DND-41 (cell line): ENCODE measurements around the gene COL25A1.

Experiments used
- ATAC-seq: fragments of 200-7000 bp; cut with Tn5 transposase; 3 replicates; pipeline ENCODE4 v1.9.1; 2021; ENCODE audit warnings: low read depth; ENCODE audit not compliant: insufficient read depth
- DNase-seq: peaks from one replicate; pipeline ENCODE4 v3.0.0-alpha.2; 2020
- H2AFZ ChIP-seq: 2 replicates; pipeline ENCODE4 v1.6.0; 2012; ENCODE audit warnings: low read depth, low read length
- H3K27ac ChIP-seq: 2 replicates; pipeline ENCODE4 v1.5.1; 2012; ENCODE audit warnings: low read length, inconsistent platforms
- H3K27me3 ChIP-seq: fragments of 200-600 bp; sonication (generic); 2 replicates; pipeline ENCODE4 v1.6.0; 2012; ENCODE audit warnings: low read length, mild to moderate bottlenecking, inconsistent platforms; ENCODE audit not compliant: insufficient read depth, poor library complexity
- H3K36me3 ChIP-seq: 2 replicates; pipeline ENCODE4 v1.5.1; 2012; ENCODE audit warnings: low read length, inconsistent platforms; ENCODE audit not compliant: insufficient read depth
- H3K4me1 ChIP-seq: 2 replicates; pipeline ENCODE4 v1.5.1; 2012; ENCODE audit warnings: mild to moderate bottlenecking, low read length; ENCODE audit not compliant: insufficient read depth
- H3K4me2 ChIP-seq: 2 replicates; pipeline ENCODE4 v1.6.0; 2012; ENCODE audit warnings: mild to moderate bottlenecking, moderate library complexity, low read length, inconsistent platforms; ENCODE audit not compliant: insufficient read depth
- H3K4me3 ChIP-seq, 2 experiments: fragments of 200-600 bp in 1 of 2; shearing (Covaris generic) in 1 of 2; 2 replicates each; pipeline ENCODE4 v1.5.1; 2012 to 2016; ENCODE audit warnings: inconsistent platforms in 2 of 2, low read length in 2 of 2, mild to moderate bottlenecking in 2 of 2, low read depth in 1 of 2, moderate library complexity in 1 of 2
- H3K79me2 ChIP-seq: 2 replicates; pipeline ENCODE4 v1.6.0; 2012; ENCODE audit warnings: low read length, inconsistent platforms; ENCODE audit not compliant: insufficient read depth
- H3K9ac ChIP-seq: 2 replicates; pipeline ENCODE4 v1.6.0; 2012; ENCODE audit warnings: low read depth, mild to moderate bottlenecking, inconsistent platforms, low read length, moderate library complexity
- H3K9me3 ChIP-seq: 2 replicates; pipeline ENCODE4 v1.5.1; 2012; ENCODE audit warnings: low read length, moderate library complexity, mild to moderate bottlenecking, inconsistent platforms; ENCODE audit not compliant: insufficient read depth, severe bottlenecking
- H4K20me1 ChIP-seq: 2 replicates; pipeline ENCODE4 v1.6.0; 2012; ENCODE audit warnings: low read length; ENCODE audit not compliant: insufficient read depth
- CTCF ChIP-seq: IDR thresholded peaks from 2 replicates; pipeline ENCODE4 v1.5.1; 2012; ENCODE audit warnings: borderline replicate concordance, low read length, moderate library complexity, mild to moderate bottlenecking; ENCODE audit not compliant: poor library complexity, severe bottlenecking; ENCODE audit errors: extremely low read depth
- EZH2 ChIP-seq: IDR thresholded peaks from 3 replicates; pipeline ENCODE4 v1.6.1; 2012; ENCODE audit warnings: borderline replicate concordance, low read depth, mild to moderate bottlenecking, moderate library complexity, low read length, inconsistent platforms; ENCODE audit not compliant: severe bottlenecking

COL25A1 gene

DNA sequence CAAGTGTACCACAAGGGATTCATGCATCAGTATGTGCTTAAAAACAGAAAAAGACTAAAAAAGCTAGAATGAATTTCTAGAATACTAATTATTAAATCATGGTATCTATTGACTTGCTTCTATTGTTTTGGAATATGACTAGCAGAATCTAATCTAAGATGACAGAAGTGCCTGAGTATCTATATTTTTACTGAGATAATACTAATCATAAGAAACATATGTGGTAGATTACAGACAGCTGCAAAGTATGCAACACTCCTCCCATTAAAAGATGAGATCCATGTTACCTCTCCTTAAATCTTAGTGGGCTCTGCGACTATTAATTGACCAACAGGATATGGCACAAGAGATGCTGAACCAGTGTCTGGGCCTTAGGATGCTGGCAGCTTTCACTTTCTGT is 89.4 kb downstream of the COL25A1 start:
- no peaks in the 10 kb centered on the region for H3K27me3 ChIP-seq
- no peaks in the 10 kb centered on the region for H3K4me1 ChIP-seq
- H3K4me2 ChIP-seq, result no peak overlapping the region
- no peaks in the 10 kb centered on the region for H4K20me1 ChIP-seq
- ATAC-seq (no peak), DNase-seq (no peak)
- no peak overlapping the region for H3K9ac ChIP-seq
- no peaks in the 10 kb centered on the region for H3K36me3 ChIP-seq
- H2AFZ ChIP-seq, result no peak overlapping the region
- TF ChIP-seq EZH2 (no peak), CTCF (no peak)
- H3K9me3 ChIP-seq, result no peaks in the 10 kb centered on the region
- no peaks in the 10 kb centered on the region for H3K79me2 ChIP-seq
- H3K27ac ChIP-seq, result no peak overlapping the region
- no peak overlapping the region for H3K4me3 ChIP-seq

DNA sequence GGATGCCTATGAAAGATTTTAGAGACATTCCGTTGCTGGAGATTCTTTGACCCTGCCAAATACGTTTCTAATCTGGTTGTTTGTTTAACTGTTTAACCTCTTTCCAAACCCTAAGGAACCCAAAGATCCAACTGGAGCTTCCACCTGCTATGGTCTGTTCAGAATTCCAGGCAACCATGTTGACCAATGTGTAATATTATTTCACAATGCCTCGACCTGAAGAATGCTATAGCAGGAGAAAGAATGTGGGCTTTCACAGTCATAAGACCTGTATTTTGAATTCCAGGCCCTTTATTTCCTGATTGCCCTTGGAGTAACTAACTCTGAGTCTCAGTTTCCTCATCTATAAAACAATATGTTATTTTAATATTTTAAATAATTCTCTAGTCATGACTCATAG is 90.8 kb downstream of the COL25A1 start:
- H3K4me3 ChIP-seq, result no peak overlapping the region
- ATAC-seq (no peak), DNase-seq (no peak)
- H4K20me1 ChIP-seq, result no peaks in the 10 kb centered on the region
- H3K79me2 ChIP-seq, result no peaks in the 10 kb centered on the region
- no peaks in the 10 kb centered on the region for H3K36me3 ChIP-seq
- H3K9me3 ChIP-seq, result no peaks in the 10 kb centered on the region
- no peaks in the 10 kb centered on the region for H3K27me3 ChIP-seq
- H3K4me2 ChIP-seq, result no peak overlapping the region
- TF ChIP-seq EZH2 (no peak), CTCF (no peak)
- H2AFZ ChIP-seq, result no peak overlapping the region
- H3K4me1 ChIP-seq, result no peaks in the 10 kb centered on the region
- H3K9ac ChIP-seq, result no peak overlapping the region
- H3K27ac ChIP-seq, result no peak overlapping the region

- Histone ChIP-seq H4K20me1 (no peaks in the 10 kb centered on the region), H3K79me2 (no peaks in the 10 kb centered on the region), H3K9ac (no peak overlapping the region), H3K9me3 (no peaks in the 10 kb centered on the region), H2AFZ (no peak overlapping the region), H3K27ac (no peak overlapping the region), H3K4me1 (no peaks in the 10 kb centered on the region), H3K4me2 (no peak overlapping the region), H3K4me3 (no peak overlapping the region), H3K36me3 (no peaks in the 10 kb centered on the region), H3K27me3 (no peaks in the 10 kb centered on the region)
- ATAC-seq, result no peak
- DNase-seq, result no peak
- no peak for TF ChIP-seq CTCF
- no peak for TF ChIP-seq EZH2
Measured at GRCh38 chr4:109209647-109210046, 92.8 kb downstream of the COL25A1 start.

DNA sequence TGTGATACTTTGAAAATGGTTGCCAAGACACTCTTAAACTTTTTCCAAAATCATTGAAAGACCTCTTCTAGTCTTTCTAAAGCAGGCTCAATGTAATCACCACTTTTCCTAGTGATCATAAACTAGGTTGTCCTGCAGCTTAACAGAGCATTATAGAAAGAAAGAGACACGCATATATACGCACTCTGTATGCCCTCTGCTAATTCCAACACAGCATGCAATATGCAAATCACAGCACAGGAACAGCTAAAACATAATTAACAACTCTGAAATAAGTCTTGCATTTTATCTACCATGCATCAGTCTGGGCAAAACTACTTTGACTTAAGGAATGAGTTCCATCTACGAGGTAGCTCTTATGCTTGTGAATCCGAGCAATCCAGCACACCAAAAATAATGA is 94.6 kb downstream of the COL25A1 start:
- H4K20me1 ChIP-seq, result no peaks in the 10 kb centered on the region
- no peaks in the 10 kb centered on the region for H3K36me3 ChIP-seq
- no peaks in the 10 kb centered on the region for H3K4me1 ChIP-seq
- H3K27me3 ChIP-seq, result no peaks in the 10 kb centered on the region
- ATAC-seq (no peak), DNase-seq (no peak)
- H3K9ac ChIP-seq, result no peak overlapping the region
- no peaks in the 10 kb centered on the region for H3K79me2 ChIP-seq
- H3K27ac ChIP-seq, result no peak overlapping the region
- H3K9me3 ChIP-seq, result no peaks in the 10 kb centered on the region
- H2AFZ ChIP-seq, result no peak overlapping the region
- H3K4me3 ChIP-seq, result no peak overlapping the region
- TF ChIP-seq EZH2 (no peak), CTCF (no peak)
- H3K4me2 ChIP-seq, result no peak overlapping the region
